Hepatic stellate cell (primary cell): ENCODE measurements around the gene RSL1D1.

Experiments
- DNase-seq: peaks from one replicate; pipeline ENCODE4 v3.0.0; 2011; ENCODE audit warnings: low spot score

The RSL1D1 gene

GRCh38 chr16:11851294-11852091 lies at the start of gene RSL1D1:
RSL1D1 (minus strand) TSS chr16:11851542; CDS start chr16:11851512, 30 bp downstream.
- DNase-seq, result peak; percentile 99

- no peak for DNase-seq
Measured at GRCh38 chr16:11901091-11901490, 49.7 kb upstream of the RSL1D1 start.

- peak; percentile 76 for DNase-seq
Measured at GRCh38 chr16:11896486-11897176, 45.3 kb upstream of the RSL1D1 start.

GRCh38 chr16:11893571-11893970 lies 42.2 kb upstream of the RSL1D1 start:
- no peak for DNase-seq

- no peak for DNase-seq
Measured at GRCh38 chr16:11892761-11893160, 41.4 kb upstream of the RSL1D1 start.

- no peak for DNase-seq
Measured at GRCh38 chr16:11890231-11890965, 39.1 kb upstream of the RSL1D1 start.

- DNase-seq, result no peak
Measured at GRCh38 chr16:11886881-11887280, 35.5 kb upstream of the RSL1D1 start.

- DNase-seq, result no peak
Measured at GRCh38 chr16:11884035-11884434, 32.7 kb upstream of the RSL1D1 start.

GRCh38 chr16:11880007-11880406 lies 28.7 kb upstream of the RSL1D1 start:
- no peak for DNase-seq

- no peak for DNase-seq
Measured at GRCh38 chr16:11877374-11877773, 26.0 kb upstream of the RSL1D1 start.

GRCh38 chr16:11876306-11876705 lies 25.0 kb upstream of the RSL1D1 start:
- DNase-seq, result no peak

- no peak for DNase-seq
Measured at GRCh38 chr16:11875721-11876120, 24.4 kb upstream of the RSL1D1 start.

- DNase-seq, result no peak
Measured at GRCh38 chr16:11871193-11871592, 19.9 kb upstream of the RSL1D1 start.

- DNase-seq, result no peak
Measured at GRCh38 chr16:11870399-11870798, 19.1 kb upstream of the RSL1D1 start.

- DNase-seq, result no peak
Measured at GRCh38 chr16:11869353-11870228, 18.2 kb upstream of the RSL1D1 start.

GRCh38 chr16:11868412-11868980 lies 17.2 kb upstream of the RSL1D1 start:
- DNase-seq, result no peak

GRCh38 chr16:11862489-11862888 lies 11.1 kb upstream of the RSL1D1 start:
- no peak for DNase-seq

GRCh38 chr16:11857161-11857560 lies 5.8 kb upstream of the RSL1D1 start:
- no peak for DNase-seq

GRCh38 chr16:11852092-11852809 lies 909 bp upstream of the RSL1D1 start:
- DNase-seq, result no peak

- DNase-seq, result no peak
Measured at GRCh38 chr16:11848842-11849241, 2.5 kb downstream of the RSL1D1 start.

GRCh38 chr16:11844499-11844898 lies 6.8 kb downstream of the RSL1D1 start:
- no peak for DNase-seq
